ENCODE measurements around the gene PRELID2.

- TF ChIP-seq CTCF (IDR thresholded peaks at IDR 0.05; ENCODE audit: extremely low read depth in 1 of 2, insufficient read depth in 1 of 2, low read depth in 1 of 2, low read length in 2 of 2): no peak
- TF ChIP-seq FOS (IDR thresholded peaks at IDR 0.05; ENCODE audit: borderline replicate concordance, insufficient read depth, low read length): no peak
- TF ChIP-seq POLR2A (IDR thresholded peaks at IDR 0.05; ENCODE audit: low read depth, low read length): no peak
- TF ChIP-seq MAX (IDR thresholded peaks at IDR 0.05; ENCODE audit: insufficient read depth, insufficient read length): no peak
- TF ChIP-seq POLR2AphosphoS5 (IDR thresholded peaks at IDR 0.05; ENCODE audit: insufficient read depth, low read depth, low read length): no peak
- TF ChIP-seq GATA2 (IDR thresholded peaks at IDR 0.05; ENCODE audit: insufficient read depth, insufficient read length, low read depth, low read length): no peak
Measured at GRCh38 chr5:145787507-145787906, 47.6 kb downstream of the PRELID2 start.
